HEK293 (cell line): ENCODE data around the gene NUAK1.

Experiments used
- BCL11A ChIP-seq: fragments of 450-650 bp; formaldehyde crosslinking; IDR thresholded peaks from 2 replicates; pipeline ENCODE4 v1.5.1; 2016; ENCODE audit warnings: low read depth, missing biosample characterization, missing genetic modification characterization
- CTCF ChIP-seq: fragments of 450-650 bp; formaldehyde crosslinking; IDR thresholded peaks from 2 replicates; pipeline ENCODE4 v1.5.1; 2016; ENCODE audit warnings: missing biosample characterization, missing genetic modification characterization
- MZF1 ChIP-seq: fragments of 450-650 bp; formaldehyde crosslinking; IDR thresholded peaks from 2 replicates; pipeline ENCODE4 v1.5.1; 2017; ENCODE audit warnings: missing biosample characterization, missing genetic modification characterization, borderline replicate concordance
- ZBTB17 ChIP-seq: fragments of 450-650 bp; formaldehyde crosslinking; IDR thresholded peaks from 2 replicates; pipeline ENCODE4 v1.5.1; 2016; ENCODE audit warnings: missing biosample characterization, missing genetic modification characterization
- ZBTB49 ChIP-seq: fragments of 450-650 bp; formaldehyde crosslinking; IDR thresholded peaks from 2 replicates; pipeline ENCODE4 v1.5.1; 2016; ENCODE audit warnings: missing biosample characterization, missing genetic modification characterization, low read depth
- ZNF785 ChIP-seq: fragments of 450-650 bp; formaldehyde crosslinking; IDR thresholded peaks from 2 replicates; pipeline ENCODE4 v1.5.1; 2016; ENCODE audit warnings: missing biosample characterization, missing genetic modification characterization
- ZSCAN30 ChIP-seq: fragments of 450-650 bp; IDR thresholded peaks from 2 replicates; pipeline ENCODE4 v1.5.1; 2018; ENCODE audit warnings: missing biosample characterization, mild to moderate bottlenecking, missing genetic modification characterization, moderate library complexity
- ZSCAN5A ChIP-seq: fragments of 450-650 bp; formaldehyde crosslinking; IDR thresholded peaks from 2 replicates; pipeline ENCODE4 v1.5.1; 2016; ENCODE audit warnings: missing biosample characterization, missing genetic modification characterization

GRCh38 chr12:106123110-106123509, 15.6 kb downstream of the NUAK1 start:
- TF ChIP-seq ZNF785 (tag by site-specific recombination) (no peak), ZBTB17 (tag by site-specific recombination) (no peak), CTCF (no peak), ZBTB49 (tag by site-specific recombination) (no peak), ZSCAN30 (no peak), BCL11A (no peak), MZF1 (tag by site-specific recombination) (no peak), ZSCAN5A (tag by site-specific recombination) (no peak)
